Ammon's horn (tissue), 1 donor: Measurements from ENCODE around the gene MLST8.
"Not testable (repeated sequence)": the region's sequence is repeated elsewhere in the genome, so short reads cannot be mapped to it uniquely, and the experiment has no call there.

Source experiments
- DNase-seq: peaks from one replicate; pipeline ENCODE4 v3.0.0-alpha.2; 2016; ENCODE audit warnings: low spot score

MLST8 gene

DNA sequence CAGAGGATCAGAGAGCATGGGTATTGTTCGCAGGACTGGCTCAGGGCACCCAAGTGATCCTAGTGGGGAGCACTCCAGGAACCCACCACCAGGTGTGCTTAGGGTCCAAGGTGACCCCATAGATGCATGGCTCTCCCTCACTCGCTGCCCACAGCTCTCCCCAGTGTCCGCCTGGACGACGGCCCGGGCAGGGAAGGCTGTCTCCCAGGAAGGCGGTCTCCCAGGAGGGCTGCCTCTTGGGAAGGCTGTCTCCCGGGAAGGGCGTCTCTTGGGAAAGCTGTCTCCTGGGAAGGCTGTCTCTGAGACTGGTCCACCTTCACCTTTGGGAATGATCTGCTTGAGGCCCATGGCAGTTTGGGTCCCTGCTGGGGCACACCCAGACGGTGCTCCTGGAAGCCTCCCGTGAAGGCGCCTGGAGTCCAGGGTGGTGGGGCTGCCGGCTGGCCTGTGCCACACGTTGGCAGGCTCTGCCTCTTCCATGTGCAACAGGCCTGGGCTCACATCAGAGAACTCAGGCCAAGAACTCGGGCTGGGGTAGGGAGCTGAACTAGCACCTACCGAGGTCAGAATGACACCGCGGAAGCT lies 41.1 kb downstream of the MLST8 start:
- no peak for DNase-seq

DNA sequence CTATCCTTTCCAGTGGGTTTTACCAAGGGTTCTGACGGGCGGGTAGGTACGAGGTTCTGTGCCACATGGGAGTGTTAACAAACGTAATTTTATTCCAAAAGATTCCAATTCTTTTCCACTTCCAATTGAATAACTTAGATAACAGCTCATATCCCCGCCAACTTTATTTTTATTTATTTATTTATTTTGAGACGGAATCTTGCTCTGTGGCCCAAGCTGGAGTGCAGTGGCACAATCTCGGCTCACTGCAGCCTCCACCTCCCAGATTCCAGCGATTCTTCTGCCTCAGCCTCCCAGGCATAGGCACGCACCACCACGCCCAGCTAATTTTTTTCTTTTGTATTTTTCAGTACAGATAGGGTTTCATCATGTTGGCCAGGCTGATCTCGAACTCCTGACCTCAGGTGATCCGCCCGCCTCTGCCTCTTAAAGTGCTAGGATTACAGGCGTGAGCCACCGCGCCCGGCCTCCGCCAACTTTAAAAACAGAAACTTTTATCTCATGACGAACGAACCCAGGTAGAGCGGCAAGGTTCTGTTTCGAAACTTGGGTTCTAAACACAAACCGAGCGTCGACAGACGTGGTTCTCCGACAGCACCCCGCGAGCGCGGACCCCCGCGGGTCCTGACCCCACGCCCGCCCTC lies 45.5 kb downstream of the MLST8 start:
- no peak for DNase-seq

- peak; percentile 94 for DNase-seq
Observed at GRCh38 chr16:2251296-2252111, 46.2 kb downstream of the MLST8 start, which contains the start of gene ECI1. Gene ECI1, minus strand, starts transcription at chr16:2251587. Its CDS starts 21 bp downstream, at chr16:2251566.

GRCh38 chr16:2252806-2253148 lies 47.5 kb downstream of the MLST8 start:
- DNase-seq, result no peak

DNA sequence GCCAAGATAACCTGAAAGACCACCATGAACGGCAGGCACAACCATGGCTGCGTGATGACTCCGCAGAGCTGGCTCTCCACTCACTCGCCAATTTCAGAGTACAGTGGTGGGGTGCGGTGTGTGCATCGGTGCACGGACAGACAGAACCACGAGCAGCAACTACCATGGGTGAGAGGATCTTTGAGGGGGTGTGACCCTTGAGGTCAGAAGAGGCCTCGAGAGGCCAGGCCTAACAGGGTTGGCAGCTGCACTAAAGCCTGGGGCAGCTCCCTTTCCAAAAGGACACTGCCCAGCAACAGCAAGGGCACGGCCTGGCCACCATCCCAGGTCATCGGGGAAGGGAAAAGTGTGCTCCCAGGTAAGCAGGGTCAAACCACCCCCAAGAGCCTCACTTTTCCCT lies 48.0 kb downstream of the MLST8 start:
- no peak for DNase-seq

DNA sequence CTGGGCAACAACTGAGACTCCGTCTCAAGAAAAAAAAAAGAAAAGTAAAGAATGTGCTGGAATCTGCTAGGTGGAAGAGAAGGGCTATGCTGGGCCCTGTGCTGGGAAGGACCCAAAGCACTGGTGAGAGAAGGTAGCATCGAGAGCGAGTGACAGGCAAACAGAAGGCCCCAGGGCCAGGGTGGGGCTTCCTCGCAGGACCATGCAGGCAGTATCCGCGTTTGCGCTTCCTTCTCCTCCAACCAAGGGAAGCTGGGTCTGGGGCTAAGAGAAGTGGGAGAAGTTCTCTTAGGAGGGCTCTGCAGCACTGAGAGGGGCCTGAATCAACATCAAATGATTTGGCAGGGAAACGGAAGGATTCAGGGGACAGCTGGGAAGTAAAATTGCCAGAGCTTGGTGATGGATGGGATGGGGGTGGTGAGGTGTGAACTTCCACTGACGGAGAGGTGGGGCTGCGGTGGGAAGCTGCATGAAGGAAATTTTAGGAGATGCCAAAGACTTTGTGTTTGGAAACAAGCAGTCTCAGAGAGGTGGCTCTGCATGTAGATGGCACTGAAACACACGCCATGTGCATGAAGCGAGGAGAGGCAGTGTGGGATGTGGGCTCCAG lies 51.4 kb downstream of the MLST8 start:
- DNase-seq, result no peak

DNA sequence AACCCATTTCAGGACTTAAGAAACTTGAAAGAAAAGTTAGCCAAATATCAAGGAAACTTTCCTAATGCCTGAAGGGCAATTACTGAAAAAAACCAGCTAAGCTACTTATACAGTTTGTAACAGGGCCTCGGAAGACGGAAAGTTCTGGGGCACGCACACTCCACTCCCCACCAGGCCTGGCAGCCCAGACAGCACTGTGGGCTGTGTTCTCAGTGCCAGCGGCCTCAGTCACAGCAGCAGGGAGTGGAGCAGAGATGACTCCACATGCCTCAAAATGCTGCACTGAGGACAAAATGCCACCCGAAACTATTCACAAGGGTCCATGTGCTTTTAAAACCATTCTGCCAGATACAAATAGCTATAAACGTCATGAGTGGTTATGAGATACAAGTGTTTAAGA lies 52.5 kb downstream of the MLST8 start:
- DNase-seq, result no peak

- DNase-seq, result not testable (repeated sequence)
Observed at GRCh38 chr16:2258530-2258929, 53.3 kb downstream of the MLST8 start.
